AG10803 (cell line): Measurements from ENCODE around the gene SASH1.
A peak's percentile ranks its signal among the peaks of the same experiment; 100 is the strongest.

Experiments
- DNase-seq: peaks from one replicate; pipeline ENCODE4 v3.0.0; 2010; ENCODE audit warnings: low read depth
- H3K4me3 ChIP-seq: 2 replicates; pipeline ENCODE4 v1.5.1; 2011; ENCODE audit warnings: mild to moderate bottlenecking, low read length, control low read depth
- CTCF ChIP-seq: conservative IDR thresholded peaks from 2 replicates; pipeline ENCODE4 v1.5.1; 2011; ENCODE audit warnings: mild to moderate bottlenecking, low read length, control low read depth, inconsistent platforms

Gene SASH1

GRCh38 chr6:148538261-148539190, 195.9 kb downstream of the SASH1 start:
- no peak for TF ChIP-seq CTCF
- H3K4me3 ChIP-seq = peak overlapping the region; percentile 10
- DNase-seq = peak; percentile 86

- no peak for TF ChIP-seq CTCF
- DNase-seq = no peak
- H3K4me3 ChIP-seq = no peak overlapping the region
These were observed 200.9 kb downstream of the SASH1 start for GRCh38 chr6:148543540-148543939.

GRCh38 chr6:148544421-148544820, 201.8 kb downstream of the SASH1 start:
- no peak for DNase-seq
- no peak overlapping the region for H3K4me3 ChIP-seq
- TF ChIP-seq CTCF = no peak

- no peak for TF ChIP-seq CTCF
- no peak overlapping the region for H3K4me3 ChIP-seq
- DNase-seq = no peak
These were observed 203.3 kb downstream of the SASH1 start for GRCh38 chr6:148545901-148546300.

- no peak for TF ChIP-seq CTCF
- no peak overlapping the region for H3K4me3 ChIP-seq
- DNase-seq = no peak
These were observed 204.5 kb downstream of the SASH1 start for GRCh38 chr6:148547110-148547509.

GRCh38 chr6:148548065-148548748, 205.6 kb downstream of the SASH1 start:
- TF ChIP-seq CTCF = no peak
- no peak overlapping the region for H3K4me3 ChIP-seq
- peak; percentile 79 for DNase-seq
